Liver (tissue), 9 donors: Measurements from ENCODE around the gene TRDN. TPM values are rescaled to one million over a fixed set of nuclear protein-coding genes. Genes with fewer than 3 reads are reported as not detected.

Experiments used
- DNase-seq: peaks from one replicate; pipeline ENCODE4 v3.0.0-alpha.2; 2017; ENCODE audit warnings: low spot score
- H3K27ac ChIP-seq, 2 donors: one replicate each; pipeline ENCODE4 v1.7.0; 2013; ENCODE audit warnings: inconsistent platforms in 2 of 2, low read length in 2 of 2, control low read depth in 1 of 2, low read depth in 1 of 2, mild to moderate bottlenecking in 1 of 2
- H3K27me3 ChIP-seq, 4 donors: one replicate each; pipeline versions ENCODE4 v1.6.1 to v1.7.0; 2013; ENCODE audit warnings: low read length in 3 of 4, inconsistent platforms in 1 of 4, mild to moderate bottlenecking in 1 of 4, moderate library complexity in 1 of 4; ENCODE audit not compliant: control insufficient read depth in 4 of 4, insufficient read depth in 4 of 4
- H3K36me3 ChIP-seq, 4 donors: one replicate each; pipeline versions ENCODE4 v1.6.1 to v1.7.0; 2013; ENCODE audit warnings: low read length in 3 of 4, mild to moderate bottlenecking in 3 of 4, low read depth in 1 of 4, moderate library complexity in 1 of 4; ENCODE audit not compliant: control insufficient read depth in 4 of 4, insufficient read depth in 3 of 4
- H3K4me1 ChIP-seq, 4 donors: one replicate each; pipeline versions ENCODE4 v1.6.1 to v1.7.0; 2013; ENCODE audit warnings: low read length in 3 of 4, mild to moderate bottlenecking in 3 of 4, moderate library complexity in 1 of 4; ENCODE audit not compliant: control insufficient read depth in 4 of 4, insufficient read depth in 4 of 4
- H3K4me3 ChIP-seq, 3 donors: one replicate each; pipeline versions ENCODE4 v1.6.1 to v1.7.0; 2013; ENCODE audit warnings: low read length in 3 of 3, control low read depth in 1 of 3, low read depth in 1 of 3, mild to moderate bottlenecking in 1 of 3
- H3K9ac ChIP-seq, 2 donors: one replicate each; pipeline ENCODE4 v1.7.0; 2013; ENCODE audit warnings: low read length in 2 of 2, mild to moderate bottlenecking in 2 of 2, moderate library complexity in 2 of 2, control low read depth in 1 of 2, low read depth in 1 of 2
- H3K9me3 ChIP-seq, 4 donors: one replicate each; pipeline versions ENCODE4 v1.6.1 to v1.7.0; 2013; ENCODE audit warnings: low read length in 3 of 4; ENCODE audit not compliant: control insufficient read depth in 4 of 4
- EGR1 ChIP-seq, 2 donors: IDR thresholded peaks; 2 replicates each; pipeline ENCODE4 v1.6.1; 2016 to 2018; ENCODE audit warnings: antibody characterized with exemption in 2 of 2, low read depth in 2 of 2
- FOXA1 ChIP-seq: IDR thresholded peaks from 2 replicates; pipeline ENCODE4 v1.6.1; 2016; ENCODE audit warnings: antibody characterized with exemption
- FOXA2 ChIP-seq: IDR thresholded peaks from 2 replicates; pipeline ENCODE4 v1.6.1; 2016; ENCODE audit warnings: antibody characterized with exemption
- GABPA ChIP-seq, 2 donors: IDR thresholded peaks in 1 of 2; conservative IDR thresholded peaks in 1 of 2; 2 replicates each; pipeline ENCODE4 v1.6.1; 2016; ENCODE audit warnings: antibody characterized with exemption in 2 of 2, mild to moderate bottlenecking in 1 of 2, moderate library complexity in 1 of 2
- HNF4A ChIP-seq, 2 donors: conservative IDR thresholded peaks; 2 replicates each; pipeline ENCODE4 v1.6.1; 2016; ENCODE audit warnings: antibody characterized with exemption in 2 of 2, mild to moderate bottlenecking in 2 of 2
- HNF4G ChIP-seq: IDR thresholded peaks from 2 replicates; pipeline ENCODE4 v1.6.1; 2016; ENCODE audit warnings: antibody characterized with exemption
- JUND ChIP-seq, 2 donors: IDR thresholded peaks; 2 replicates each; pipeline ENCODE4 v1.6.1; 2016; ENCODE audit warnings: antibody characterized with exemption in 2 of 2
- MAX ChIP-seq: IDR thresholded peaks from 2 replicates; pipeline ENCODE4 v1.6.1; 2016; ENCODE audit warnings: antibody characterized with exemption
- NR2F2 ChIP-seq: IDR thresholded peaks from 2 replicates; pipeline ENCODE4 v1.6.1; 2016; ENCODE audit warnings: antibody characterized with exemption
- RAD21 ChIP-seq, 2 donors: IDR thresholded peaks; 2 replicates each; pipeline ENCODE4 v1.6.1; 2016; ENCODE audit warnings: antibody characterized with exemption in 2 of 2, mild to moderate bottlenecking in 2 of 2
- REST ChIP-seq: IDR thresholded peaks from 2 replicates; pipeline ENCODE4 v1.6.1; 2016; ENCODE audit warnings: antibody characterized with exemption, mild to moderate bottlenecking
- RXRA ChIP-seq, 2 donors: IDR thresholded peaks; 2 replicates each; pipeline ENCODE4 v1.6.1; 2017 to 2018; ENCODE audit warnings: antibody characterized with exemption in 2 of 2, mild to moderate bottlenecking in 1 of 2
- SP1 ChIP-seq: IDR thresholded peaks from 2 replicates; pipeline ENCODE4 v1.6.1; 2018; ENCODE audit warnings: antibody characterized with exemption, mild to moderate bottlenecking
- TAF1 ChIP-seq: conservative IDR thresholded peaks from 2 replicates; pipeline ENCODE4 v1.6.1; 2016; ENCODE audit warnings: antibody characterized with exemption, mild to moderate bottlenecking
- YY1 ChIP-seq: IDR thresholded peaks from 2 replicates; pipeline ENCODE4 v1.6.1; 2016; ENCODE audit warnings: antibody characterized with exemption, mild to moderate bottlenecking
- WGBS: extraction: QIAGEN DNeasy Blood & Tissue Kit; methylation state at CpG from one replicate; pipeline ENCODE4 v1.1.7; 2013; 5-methylcytosine and 5-hydroxymethylcytosine counted together
- polyA plus RNA-seq, 2 donors: library from polyadenylated mRNA; stranded (reverse) in 1 of 2; unstranded in 1 of 2; fragments of 200-250 nt in 1 of 2; fragments of >200 nt in 1 of 2; fragmentation: Nextera tagmentation in 1 of 2; extraction: Ambion mirVana in 1 of 2; gene quantifications; one replicate each; pipeline versions ENCODE4 v1.2.1 to v1.2.3, GENCODE V29; 2013 to 2015
- total RNA-seq, 2 donors: library from RNA; depleted of rRNA; stranded (reverse); fragments of >200 nt; gene quantifications; one replicate each; pipeline ENCODE4 v1.2.3, GENCODE V29; 2014
- TF ChIP-seq, protein P1 (sequence below): IDR thresholded peaks from 2 replicates; pipeline ENCODE4 v1.6.1; 2016; ENCODE audit warnings: antibody characterized with exemption
- TF ChIP-seq, protein P2 (sequence below): fragments of 150-350 bp; IDR thresholded peaks from 2 replicates; pipeline ENCODE4 v1.5.1; 2017; ENCODE audit warnings: improper control_type of control experiment, low read depth, low read length; ENCODE audit not compliant: missing input control
- TF ChIP-seq, protein P3 (sequence below): IDR thresholded peaks from 2 replicates; pipeline ENCODE4 v1.6.1; 2016; ENCODE audit warnings: antibody characterized with exemption
- donor health status: healthy.
- donor health status: healthy.
- donor health status: healthy.
- donor health status: healthy.
- donor health status: healthy.

Gene TRDN
- total and polyA plus RNA-seq, 4 donors, result 0.08 to 0.79 TPM; not detected in 2

DNA sequence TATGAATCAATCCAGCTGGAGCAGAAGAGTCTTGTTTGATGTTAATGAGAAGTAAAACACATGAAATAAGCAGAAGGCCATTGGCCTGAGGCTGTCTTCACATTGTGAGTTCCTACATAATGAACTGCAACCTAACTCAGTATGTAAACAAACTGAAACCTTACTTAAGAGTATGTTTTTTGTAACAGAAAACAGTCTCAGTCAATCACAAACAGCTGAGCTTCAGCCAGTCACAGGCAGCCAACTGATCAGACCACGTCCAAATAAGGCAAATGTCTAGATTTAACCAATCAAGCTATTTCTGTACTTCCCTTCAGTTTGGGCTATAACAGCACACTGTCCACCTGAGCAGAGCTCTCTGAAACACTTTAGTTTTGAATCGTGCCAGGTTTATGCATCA lies 234.7 kb downstream of the TRDN start:
- Histone ChIP-seq H3K4me1 (no peaks in the 10 kb centered on the region), H3K4me3 (no peak overlapping the region), H3K9ac (no peak overlapping the region), H3K9me3 (no peaks in the 10 kb centered on the region), H3K27ac (no peak overlapping the region), H3K27me3 (peaks cover 0 to 6% (median 0%) of the 10 kb centered on the region in 4 donors), H3K36me3 (no peaks in the 10 kb centered on the region)
- WGBS, result 70% methylated on average over 2 of the region's 2 CpGs
- TF ChIP-seq MAX, result no peak
- TF ChIP-seq, protein P1, sequence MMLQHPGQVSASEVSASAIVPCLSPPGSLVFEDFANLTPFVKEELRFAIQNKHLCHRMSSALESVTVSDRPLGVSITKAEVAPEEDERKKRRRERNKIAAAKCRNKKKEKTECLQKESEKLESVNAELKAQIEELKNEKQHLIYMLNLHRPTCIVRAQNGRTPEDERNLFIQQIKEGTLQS, result no peak
- no peak for TF ChIP-seq RXRA (IDR thresholded peaks at IDR 0.05)
- no peak for TF ChIP-seq FOXA1
- TF ChIP-seq HNF4G, result no peak
- TF ChIP-seq SP1, result no peak
- no peak for TF ChIP-seq RAD21 (IDR thresholded peaks at IDR 0.05)
- no peak for TF ChIP-seq REST
- TF ChIP-seq, protein P2, sequence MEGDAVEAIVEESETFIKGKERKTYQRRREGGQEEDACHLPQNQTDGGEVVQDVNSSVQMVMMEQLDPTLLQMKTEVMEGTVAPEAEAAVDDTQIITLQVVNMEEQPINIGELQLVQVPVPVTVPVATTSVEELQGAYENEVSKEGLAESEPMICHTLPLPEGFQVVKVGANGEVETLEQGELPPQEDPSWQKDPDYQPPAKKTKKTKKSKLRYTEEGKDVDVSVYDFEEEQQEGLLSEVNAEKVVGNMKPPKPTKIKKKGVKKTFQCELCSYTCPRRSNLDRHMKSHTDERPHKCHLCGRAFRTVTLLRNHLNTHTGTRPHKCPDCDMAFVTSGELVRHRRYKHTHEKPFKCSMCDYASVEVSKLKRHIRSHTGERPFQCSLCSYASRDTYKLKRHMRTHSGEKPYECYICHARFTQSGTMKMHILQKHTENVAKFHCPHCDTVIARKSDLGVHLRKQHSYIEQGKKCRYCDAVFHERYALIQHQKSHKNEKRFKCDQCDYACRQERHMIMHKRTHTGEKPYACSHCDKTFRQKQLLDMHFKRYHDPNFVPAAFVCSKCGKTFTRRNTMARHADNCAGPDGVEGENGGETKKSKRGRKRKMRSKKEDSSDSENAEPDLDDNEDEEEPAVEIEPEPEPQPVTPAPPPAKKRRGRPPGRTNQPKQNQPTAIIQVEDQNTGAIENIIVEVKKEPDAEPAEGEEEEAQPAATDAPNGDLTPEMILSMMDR, result no peak
- TF ChIP-seq, protein P3, sequence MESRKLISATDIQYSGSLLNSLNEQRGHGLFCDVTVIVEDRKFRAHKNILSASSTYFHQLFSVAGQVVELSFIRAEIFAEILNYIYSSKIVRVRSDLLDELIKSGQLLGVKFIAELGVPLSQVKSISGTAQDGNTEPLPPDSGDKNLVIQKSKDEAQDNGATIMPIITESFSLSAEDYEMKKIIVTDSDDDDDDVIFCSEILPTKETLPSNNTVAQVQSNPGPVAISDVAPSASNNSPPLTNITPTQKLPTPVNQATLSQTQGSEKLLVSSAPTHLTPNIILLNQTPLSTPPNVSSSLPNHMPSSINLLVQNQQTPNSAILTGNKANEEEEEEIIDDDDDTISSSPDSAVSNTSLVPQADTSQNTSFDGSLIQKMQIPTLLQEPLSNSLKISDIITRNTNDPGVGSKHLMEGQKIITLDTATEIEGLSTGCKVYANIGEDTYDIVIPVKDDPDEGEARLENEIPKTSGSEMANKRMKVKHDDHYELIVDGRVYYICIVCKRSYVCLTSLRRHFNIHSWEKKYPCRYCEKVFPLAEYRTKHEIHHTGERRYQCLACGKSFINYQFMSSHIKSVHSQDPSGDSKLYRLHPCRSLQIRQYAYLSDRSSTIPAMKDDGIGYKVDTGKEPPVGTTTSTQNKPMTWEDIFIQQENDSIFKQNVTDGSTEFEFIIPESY, result no peak
- TF ChIP-seq GABPA (IDR thresholded peaks at IDR 0.05 in 1 of 2, conservative IDR thresholded peaks at IDR 0.05 in 1 of 2), result no peak
- TF ChIP-seq NR2F2, result no peak
- TF ChIP-seq TAF1, result no peak
- TF ChIP-seq JUND (IDR thresholded peaks at IDR 0.05), result no peak
- no peak for TF ChIP-seq YY1
- no peak for TF ChIP-seq HNF4A (conservative IDR thresholded peaks at IDR 0.05)
- no peak for TF ChIP-seq FOXA2
- TF ChIP-seq EGR1 (IDR thresholded peaks at IDR 0.05; ENCODE audit: low read depth in 2 of 2), result no peak
- no peak for DNase-seq
